Stimulated activated CD4-positive, alpha-beta T cell treated with anti-CD3 and anti-CD28 coated beads, Interleukin-12 subunit alpha, Interleukin-12 subunit beta, amount 100 ng/mL, for 48 hours (primary cell): Measurements from ENCODE around the gene NTRK1.

ENCODE experiments used
- DNase-seq, 3 donors: peaks; one replicate each; pipeline ENCODE4 v3.0.0-alpha.2; 2020; ENCODE audit warnings: low read depth in 2 of 3, low spot score in 1 of 3

Gene NTRK1

DNA sequence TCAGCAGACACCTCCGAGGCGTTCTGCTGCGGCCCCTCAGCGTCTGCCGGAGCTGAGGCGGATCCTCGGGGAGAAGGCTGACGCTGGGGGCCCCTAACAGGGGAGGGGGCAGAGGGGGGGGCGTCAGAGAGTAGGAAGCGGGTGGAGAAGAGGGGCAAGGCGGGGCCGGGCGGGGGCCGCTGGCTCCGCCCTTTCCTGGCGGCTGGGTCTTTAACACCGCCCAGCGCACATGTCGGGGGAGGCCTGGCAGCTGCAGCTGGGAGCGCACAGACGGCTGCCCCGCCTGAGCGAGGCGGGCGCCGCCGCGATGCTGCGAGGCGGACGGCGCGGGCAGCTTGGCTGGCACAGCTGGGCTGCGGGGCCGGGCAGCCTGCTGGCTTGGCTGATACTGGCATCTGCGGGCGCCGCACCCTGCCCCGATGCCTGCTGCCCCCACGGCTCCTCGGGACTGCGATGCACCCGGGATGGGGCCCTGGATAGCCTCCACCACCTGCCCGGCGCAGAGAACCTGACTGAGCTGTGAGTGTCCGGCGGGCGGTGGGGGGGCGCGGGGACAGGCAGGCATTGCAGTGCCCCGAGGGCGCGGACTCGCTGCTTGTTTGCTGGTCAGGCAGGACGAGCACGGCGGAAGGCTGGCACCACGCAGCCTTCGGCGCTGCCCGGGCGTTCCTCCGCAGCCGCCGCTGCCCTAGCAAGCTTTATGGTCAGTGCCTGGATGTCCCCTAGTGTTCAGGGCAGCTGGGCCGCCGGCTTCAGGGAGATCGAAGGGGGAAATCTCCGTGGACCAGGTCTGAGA lies at the start of gene NTRK1:
Gene NTRK1 (plus strand): TSS at position 238 of the 796 bp plus-strand sequence. CDS start 70 bp downstream, at position 308.
- no peak for DNase-seq

DNA sequence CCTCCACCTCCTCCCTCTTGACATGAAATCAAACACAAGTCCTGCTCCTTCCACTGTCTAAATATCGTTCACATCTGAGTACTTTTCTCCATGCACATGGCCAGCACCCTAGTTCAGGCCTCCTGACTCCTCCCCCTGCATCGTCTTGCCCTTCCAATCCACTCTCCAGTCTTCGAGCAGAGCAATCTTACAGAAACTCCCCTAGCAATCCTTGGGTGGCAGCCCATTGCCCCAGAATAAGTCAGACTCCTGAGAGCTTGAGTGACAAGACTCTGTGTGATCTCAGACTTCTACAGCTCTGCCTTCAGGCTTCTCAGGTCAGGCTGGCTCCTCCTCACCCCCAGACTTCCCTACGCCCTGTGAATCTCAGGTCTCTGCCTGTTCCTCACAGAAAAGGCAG lies 49.5 kb upstream of the NTRK1 start:
- DNase-seq: no peak

DNA sequence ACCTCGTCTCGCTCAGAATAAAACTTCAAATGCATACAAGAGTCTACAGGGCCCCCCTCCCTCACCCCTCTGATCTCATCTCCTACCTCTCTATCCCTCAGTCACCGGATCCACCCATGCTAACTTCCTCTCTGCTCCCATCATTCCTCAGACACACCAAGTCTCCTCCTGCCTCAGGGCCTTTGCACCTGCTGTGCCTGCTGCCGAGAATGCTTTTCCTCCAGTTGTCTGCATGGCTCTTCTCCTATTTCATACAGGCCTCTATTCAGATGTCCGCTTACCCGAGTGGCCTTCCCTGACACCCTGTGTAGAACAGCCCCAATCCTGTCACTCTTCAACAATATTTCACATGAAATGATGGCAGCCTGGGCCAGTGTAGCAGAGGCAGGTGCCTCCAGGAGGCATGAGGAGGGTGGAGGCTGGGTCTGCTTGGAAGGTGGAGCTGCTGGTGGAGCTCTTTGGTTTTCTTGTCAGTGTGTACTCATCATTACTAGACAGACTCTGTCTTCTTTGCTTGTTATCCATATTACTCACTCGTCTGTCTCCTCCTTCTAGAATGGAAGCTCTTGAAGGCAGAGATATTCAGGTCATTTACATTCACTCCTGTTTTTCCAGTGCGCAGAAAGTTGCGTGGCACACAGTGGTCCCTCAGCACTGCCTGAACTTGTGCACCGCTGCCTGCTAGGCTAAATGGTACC lies 48.2 kb upstream of the NTRK1 start:
- no peak for DNase-seq

DNA sequence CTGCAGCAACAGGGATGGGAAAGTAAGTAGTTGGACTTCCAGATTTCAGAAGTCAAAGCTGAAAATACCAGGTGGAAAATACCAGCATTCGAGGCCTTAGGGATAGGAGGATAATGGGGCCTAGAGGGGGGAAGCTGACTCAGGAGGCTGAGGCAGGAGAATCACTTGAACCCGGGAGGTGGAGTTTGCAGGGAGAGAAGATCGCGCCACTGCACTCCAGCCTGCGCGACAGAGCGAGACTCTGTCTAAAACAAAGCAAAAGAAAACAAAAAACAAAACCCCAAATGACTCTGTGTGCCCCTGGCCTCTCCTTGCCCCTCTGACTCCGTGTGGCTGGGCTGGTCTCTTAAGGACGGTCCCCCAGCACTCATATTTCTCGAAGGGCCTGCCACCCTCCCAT lies 47.4 kb upstream of the NTRK1 start:
- DNase-seq: no peak

DNA sequence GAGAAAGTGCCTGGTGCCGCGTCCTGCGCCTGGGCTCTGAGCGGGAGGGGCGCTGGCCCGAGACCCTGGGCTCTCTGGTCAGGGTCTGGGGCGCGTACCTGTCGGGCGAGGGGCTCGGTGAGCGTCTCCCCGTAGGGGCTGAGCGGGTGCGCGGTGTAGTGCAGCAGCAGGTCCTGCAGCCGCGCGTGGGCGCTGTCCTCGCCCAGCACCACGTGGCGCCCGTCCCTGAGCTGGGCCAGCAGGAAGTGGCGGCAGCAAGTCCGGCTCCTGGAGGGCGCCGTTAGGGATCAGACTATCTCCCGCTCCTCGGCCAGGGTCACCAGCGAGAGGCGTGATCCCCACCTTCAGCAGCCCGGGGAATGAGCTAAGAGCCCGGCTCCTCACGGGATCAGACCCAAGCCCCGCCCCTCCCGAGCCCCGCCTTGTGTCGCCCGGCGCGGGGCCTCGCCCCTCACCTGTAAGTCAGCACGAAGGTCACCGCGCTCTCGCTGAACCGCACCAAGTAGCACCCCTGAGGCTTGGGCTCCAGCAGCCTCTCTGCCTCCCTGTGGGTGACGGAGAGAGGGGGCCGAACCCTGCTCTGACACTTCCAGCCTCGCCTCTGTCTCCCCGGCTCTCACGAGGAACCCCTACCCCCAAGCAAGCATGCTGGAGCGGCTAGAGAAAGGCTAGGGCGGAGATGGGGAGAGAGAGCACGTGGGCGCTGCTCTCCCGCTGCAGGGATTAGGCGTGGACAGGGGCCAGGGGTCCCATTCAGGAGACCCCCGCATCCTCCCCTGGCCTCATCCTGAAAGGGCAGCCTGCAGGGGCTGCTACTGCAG lies 46.7 kb upstream of the NTRK1 start:
- peak; percentile 52 to 67 (median 55) for DNase-seq

DNA sequence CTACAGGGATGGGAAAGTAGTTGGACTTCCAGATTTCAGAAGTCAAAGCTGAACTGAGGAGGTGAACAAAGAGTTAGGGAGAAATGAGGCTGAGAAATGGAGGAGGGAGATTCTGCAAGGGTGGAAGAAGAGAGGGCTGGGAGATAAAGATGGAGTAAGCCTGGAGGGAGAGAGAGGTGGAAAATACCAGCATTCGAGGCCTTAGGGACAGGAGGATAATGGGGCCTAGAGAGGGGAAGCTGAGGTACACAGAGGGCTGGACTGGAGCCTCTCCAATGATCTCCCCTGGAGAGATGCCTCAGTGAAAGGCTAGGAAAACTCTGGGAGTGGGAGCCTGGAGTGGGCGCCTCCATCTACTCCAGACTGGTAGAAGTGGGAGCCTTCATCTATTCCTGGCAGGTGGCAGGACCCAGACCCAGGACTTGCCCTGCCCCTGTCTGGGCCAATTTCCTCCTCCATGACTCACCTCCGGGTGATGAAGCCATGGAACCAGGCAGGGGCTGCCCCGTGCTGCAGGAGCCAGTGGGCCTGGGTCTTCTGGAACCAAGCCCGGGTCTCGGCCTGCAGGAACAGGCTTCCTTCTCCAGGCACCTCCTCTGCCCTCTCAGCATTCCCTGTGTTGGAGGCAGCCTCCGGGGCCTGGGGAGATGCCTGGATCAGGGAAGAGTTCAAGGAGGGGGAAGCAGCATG lies 45.9 kb upstream of the NTRK1 start:
- DNase-seq: no peak

DNA sequence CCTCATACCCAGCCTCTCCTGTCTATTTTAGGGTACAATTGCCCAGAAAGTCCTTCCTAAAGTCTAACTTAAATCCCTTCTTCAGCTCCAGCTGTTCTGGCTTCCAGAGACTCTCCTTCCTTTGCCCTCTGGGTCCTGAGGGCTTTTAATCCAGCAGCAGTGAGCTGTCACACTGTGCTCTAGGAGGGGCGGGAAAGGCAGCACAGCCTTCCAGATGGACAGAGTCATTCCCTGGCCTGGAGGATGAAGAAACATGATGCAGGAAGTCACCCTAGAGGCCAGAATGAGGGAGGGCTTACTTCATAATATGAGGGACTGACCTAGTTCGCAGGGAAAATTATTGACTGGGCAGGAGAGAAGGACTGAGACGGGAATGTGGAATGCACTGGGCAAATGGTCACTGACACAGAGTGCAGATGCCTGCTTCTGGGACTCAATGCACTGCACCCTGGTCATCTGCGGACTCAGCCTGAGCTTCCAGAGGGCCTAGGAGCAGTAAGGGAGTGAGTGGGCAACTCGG lies 45.3 kb upstream of the NTRK1 start:
- DNase-seq: no peak

DNA sequence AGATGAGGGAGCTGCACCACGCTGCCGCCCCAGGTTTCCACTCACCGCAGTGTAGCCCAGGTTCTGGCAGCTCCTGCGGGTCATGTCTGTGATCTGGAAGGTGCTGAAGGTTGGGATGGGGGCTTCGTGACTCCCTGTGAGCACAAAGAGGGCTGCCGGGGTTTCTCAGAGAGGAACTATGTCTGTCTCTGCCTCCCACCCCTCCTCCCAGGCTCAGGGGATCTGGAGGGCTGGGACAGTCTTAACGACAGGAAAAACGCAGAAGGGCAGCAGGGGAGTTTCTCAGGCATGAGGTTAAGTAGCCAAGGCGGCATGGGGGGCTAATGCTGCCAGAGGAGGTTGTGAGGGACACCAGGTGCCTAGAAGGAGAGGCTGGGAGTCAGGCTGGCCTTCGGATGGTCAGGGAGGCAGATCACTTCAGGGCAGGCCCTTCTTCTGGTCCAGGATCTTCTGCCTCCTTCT lies 44.7 kb upstream of the NTRK1 start:
- no peak for DNase-seq

DNA sequence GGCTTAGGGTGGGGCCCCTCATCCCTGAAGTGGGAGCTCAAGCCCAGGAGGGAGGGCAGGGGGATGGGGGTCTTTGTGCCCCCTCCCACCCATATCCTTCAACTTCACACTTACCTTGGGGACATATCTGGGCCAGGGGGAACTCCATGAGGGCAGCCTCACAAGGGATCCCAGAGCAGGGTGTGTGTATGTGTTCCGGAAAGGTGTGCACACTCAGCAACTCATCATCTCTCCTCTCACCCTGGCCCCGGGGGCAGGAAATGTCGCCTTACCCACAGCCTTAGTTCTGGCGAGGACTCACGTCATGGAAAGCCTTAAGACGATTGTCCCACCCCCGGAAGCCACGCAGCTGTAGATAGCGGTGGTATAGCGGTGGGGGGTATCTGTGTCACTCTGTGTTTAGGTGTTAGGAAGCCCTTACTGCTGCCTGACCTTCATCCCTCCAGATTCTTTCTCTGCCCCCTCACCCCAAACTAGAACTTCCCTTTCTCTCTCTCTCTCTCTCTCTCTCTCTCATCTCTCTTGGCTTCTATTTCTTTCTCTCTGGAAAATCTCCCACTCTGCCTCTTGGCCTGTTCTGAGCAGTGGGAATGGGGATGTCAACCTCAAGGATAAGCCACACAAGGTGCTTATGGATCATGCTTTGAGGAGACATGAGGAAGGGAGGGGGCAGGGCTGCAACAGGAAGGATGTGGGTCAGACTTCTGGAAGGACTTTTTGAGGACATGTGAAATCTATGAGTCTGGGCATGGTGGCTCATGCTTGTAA lies 43.9 kb upstream of the NTRK1 start, which contains the start of gene SH2D2A:
Gene SH2D2A (minus strand): TSS at position 288 of the 768 bp plus-strand sequence. CDS start 140 bp downstream, at position 148.
- DNase-seq: peak; percentile 87 to 91 (median 88)

DNA sequence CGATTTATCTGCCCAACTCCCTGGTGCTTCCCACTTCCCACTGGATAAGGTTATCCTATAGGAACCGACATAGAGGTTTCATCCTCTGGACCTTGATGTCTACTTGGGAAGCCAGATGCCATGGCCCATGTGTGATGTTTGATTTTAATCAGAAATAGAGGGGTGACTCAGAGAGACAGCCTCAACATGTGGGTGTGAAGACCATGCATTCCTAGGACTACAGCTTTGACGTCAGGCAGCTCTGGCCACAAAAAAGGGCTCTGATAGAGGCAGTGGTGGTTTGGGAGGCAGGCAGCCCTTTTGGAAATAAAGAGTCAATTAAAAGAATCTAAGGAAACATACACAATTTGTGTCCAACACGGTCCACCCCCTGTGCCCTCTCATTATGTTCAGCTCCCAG lies 38.9 kb upstream of the NTRK1 start:
- peak in 2 of 3 donors; percentile 31 to 47 for DNase-seq

DNA sequence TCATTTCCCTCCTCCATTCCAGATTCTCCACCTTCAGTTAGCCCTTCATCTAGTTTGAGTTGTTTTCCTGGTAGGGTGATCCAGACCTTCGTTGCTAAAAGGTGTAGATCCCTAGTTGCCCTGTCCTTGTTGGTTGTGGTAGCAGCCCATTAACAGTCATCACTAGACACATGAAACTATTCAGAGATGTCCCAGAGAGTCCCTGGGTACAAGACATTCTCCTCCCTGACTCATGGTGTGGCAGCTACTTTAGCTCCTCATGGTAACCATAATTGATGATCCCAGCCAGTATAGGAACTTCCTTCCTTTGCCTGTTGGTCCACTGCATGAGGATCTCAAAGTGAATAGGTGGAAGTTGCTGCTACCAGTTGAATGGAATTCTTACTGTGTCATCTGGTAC lies 38.0 kb upstream of the NTRK1 start:
- no peak for DNase-seq

DNA sequence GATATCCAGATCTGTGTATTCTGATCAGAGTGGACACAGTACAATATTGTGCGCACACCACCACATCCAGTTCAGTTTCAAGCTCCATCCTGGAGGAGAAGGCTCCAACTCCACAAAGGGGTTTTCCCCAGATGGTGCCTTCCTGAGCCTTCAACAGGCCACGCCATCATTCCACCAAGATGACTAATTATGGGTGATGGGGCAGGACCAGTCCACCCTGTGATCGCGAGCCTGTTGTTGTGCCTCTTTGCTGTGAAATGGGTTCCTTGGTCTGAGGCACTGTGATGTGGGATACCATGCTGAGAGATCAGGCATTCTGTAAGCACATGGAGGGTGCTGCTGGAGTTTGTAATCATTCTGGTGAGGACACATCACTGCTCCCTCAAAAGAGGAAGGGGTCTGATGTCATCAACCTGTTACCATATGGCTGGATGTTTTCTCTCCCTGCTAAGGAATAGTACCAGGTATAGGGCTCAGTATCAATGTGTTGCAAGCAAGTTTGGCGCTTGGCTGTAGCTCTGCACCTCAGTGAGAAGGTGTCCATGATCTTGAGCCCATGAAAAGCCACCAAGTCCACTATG lies 37.4 kb upstream of the NTRK1 start:
- no peak for DNase-seq

DNA sequence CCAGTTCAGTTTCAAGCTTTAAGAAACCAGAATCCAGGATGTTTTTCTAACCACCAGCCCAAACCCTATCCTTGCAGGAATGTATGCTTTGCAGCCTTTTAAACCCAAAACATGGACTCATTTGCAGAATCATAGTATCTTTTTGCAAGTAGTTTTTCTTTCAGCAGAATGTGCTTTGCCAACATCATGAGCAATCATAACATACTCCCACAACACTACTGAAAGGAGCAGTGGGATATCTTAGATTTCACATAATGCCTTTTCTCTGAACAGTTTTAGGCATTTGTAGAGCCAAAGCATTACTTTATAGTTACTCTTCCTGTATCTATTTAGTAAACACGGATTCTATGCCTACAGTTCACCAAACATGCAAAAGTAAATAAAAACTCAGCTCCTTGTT lies 34.0 kb upstream of the NTRK1 start:
- no peak for DNase-seq

DNA sequence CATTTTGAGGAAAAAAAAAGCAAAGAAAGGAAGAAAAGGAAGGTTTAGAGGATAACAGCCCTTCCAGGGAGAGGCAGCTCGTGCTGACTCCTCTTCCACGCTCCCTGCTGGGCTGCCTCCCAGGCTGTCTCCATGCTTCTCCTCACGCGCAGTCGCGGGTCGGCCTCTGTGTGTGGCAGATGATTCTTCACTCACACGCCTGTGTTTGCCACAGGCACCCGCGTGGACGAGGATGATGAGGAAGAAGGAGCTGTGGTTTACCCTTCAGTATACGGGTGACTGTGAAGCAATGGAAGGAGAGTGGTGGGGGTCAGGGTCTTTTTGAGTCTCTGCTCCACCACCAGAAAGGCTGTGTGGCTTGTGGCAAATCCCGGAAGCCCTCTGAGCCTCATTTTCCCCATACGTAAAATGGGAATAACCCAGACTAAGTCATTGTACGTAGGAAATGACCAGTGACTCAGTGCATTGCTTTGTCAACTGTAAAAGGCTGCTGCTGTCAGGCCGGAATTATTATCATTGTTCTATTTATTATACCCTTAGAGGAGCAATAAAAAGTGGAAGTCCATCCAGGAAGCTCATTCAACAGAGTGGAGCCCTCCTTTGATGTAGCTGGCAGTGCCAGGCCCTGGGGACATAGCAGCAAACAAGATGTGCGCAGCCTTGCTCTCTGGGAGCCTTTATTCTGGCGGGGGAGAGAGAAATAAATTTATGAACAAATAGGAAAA lies 32.1 kb upstream of the NTRK1 start:
- DNase-seq: no peak

DNA sequence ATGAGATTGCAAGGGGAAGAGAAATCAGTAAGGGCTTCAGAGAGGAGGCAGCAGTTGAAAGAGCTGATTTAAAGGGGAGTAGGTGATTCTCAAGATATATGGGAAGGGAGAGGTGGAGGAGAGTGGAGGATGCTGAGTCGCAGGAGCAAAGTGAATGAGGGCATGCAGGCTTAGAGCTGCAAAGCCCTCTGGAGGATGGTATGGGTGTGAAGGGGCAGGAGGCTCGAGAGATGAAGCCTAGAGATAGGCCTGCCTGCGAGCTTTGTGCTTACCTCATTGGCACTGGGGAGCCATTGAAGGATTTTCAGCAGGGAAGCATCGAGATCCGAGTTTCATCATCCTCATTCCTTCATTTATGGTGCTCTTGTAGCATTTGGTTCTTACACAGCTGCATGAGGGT lies 28.2 kb upstream of the NTRK1 start:
- no peak for DNase-seq

DNA sequence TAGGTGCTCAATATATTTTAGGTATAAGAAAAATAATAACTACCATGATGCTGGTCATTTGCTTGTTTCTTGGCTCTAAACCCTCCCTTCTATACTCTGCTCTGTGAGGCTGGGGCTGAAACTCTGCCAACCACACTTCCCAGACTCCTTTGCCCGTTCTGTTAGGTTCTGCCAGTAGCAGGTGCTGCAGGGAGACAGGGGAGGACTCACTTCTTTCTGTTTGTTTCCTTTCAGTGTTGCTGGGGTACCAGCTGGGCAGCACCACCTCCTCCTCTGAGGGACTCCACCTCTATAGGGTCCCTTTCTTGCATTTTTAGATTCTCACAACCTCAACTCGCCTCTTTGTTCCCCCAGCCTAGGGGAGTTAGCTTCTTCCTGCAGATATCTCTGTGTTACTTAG lies 27.1 kb upstream of the NTRK1 start:
- DNase-seq: no peak

DNA sequence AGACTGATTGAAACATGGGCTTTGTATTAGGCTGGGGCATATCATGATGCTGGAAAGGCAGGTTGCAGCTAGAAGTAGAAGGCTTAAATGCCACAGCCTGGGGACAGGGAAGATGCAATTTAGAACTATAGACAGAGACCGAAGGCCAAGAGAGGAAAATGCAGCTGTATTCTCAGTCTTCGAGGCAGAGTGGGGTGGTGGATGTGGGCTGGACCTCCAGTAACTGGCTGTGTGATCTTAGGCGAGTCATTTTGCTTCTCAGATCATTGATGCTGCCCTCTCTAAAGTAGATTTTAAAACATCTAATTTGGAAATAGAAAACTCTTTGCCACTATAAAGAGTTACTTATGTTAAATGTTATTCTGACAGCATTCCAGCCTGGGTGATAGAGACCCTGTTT lies 26.3 kb upstream of the NTRK1 start:
- no peak for DNase-seq

DNA sequence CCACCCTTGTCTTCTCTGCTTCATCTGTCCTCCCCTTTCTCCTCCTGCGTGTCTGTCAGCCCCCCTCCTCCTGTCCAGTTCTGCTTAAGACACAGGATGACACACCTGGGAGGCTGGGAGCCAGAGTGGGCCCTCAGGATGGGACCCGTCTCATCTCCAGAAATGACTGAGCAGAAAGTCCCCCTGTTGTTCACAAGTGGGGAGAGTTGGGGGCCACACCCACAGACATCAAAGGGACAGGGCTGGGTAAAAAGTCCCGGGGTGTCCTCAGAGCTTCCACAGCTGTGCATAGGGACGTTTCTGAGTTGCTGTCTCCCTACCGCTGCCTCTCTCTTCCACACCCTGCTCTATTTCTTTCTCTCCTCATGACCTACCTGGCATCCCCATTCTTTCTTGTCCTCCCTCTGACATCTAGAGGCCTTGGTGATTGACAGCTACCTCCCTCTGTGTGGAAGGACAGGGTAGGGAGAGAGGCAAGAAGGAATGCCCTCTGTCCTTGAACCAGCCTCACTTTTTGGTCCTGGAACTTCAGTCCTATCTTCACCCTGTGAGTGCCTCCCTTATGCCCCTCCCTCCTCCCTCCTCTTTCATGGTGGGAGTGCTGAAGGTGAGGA lies 24.5 kb upstream of the NTRK1 start:
- no peak for DNase-seq

DNA sequence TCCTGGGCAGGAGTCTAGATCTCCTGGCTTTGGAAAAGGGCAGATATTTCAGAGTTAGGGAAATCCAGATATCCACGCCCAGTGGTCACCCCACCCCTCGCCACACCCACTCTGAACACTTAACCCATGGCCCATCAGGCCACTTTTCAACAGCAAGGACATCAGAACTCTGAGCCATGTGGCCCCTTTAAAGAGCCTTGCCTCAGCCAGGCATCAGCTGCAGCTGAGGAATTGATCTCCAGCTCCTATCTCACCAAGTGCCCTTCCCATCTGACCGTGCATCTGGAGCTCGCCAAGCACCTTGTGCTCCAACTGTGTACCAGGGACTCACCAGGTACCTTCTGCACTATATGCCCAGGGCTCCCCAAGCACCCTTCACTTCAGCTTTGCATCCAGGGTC lies 23.8 kb upstream of the NTRK1 start:
- no peak for DNase-seq
